Tibial artery (tissue), 4 donors: ENCODE results near the gene ESYT2.

Experiments used
- DNase-seq, 2 donors: peaks; one replicate each; pipeline ENCODE4 v3.0.0-alpha.2; 2019
- H3K27ac ChIP-seq, 2 donors: fragments of 200-600 bp; sonication (generic) in 1 of 2; 1 replicate in 1 of 2; 2 replicates in 1 of 2; pipeline ENCODE4 v1.5.1; 2018 to 2019; ENCODE audit warnings: mild to moderate bottlenecking in 1 of 2
- H3K27me3 ChIP-seq, 2 donors: fragments of 200-600 bp; sonication (generic) in 1 of 2; one replicate each; pipeline versions ENCODE4 v1.5.1 to v1.6.0; 2016 to 2019
- H3K36me3 ChIP-seq, 3 donors: fragments of 200-600 bp; sonication (generic) in 2 of 3; one replicate each; pipeline ENCODE4 v1.5.1; 2016 to 2019; ENCODE audit warnings: mild to moderate bottlenecking in 2 of 3
- H3K4me1 ChIP-seq, 4 donors: fragments of 200-600 bp; sonication (generic) in 2 of 4; 1 replicate in 3 of 4; 2 replicates in 1 of 4; pipeline ENCODE4 v1.5.1; 2016 to 2019
- H3K4me3 ChIP-seq, 2 donors: fragments of 200-600 bp; sonication (generic) in 1 of 2; 1 replicate in 1 of 2; 2 replicates in 1 of 2; pipeline ENCODE4 v1.5.1; 2018 to 2019; ENCODE audit warnings: mild to moderate bottlenecking in 2 of 2
- H3K9me3 ChIP-seq, 3 donors: fragments of 200-600 bp; sonication (generic) in 1 of 3; one replicate each; pipeline ENCODE4 v1.5.1; 2016 to 2019
- intact Hi-C: fragments of 100-400 bp; cut with DNase I; formaldehyde crosslinking; loops from one replicate; pipeline ENCODE4 v1.15.0; 2023; ENCODE audit warnings: low total_unique reads
- TF ChIP-seq, protein P1 (sequence below), 2 experiments: fragments of 200-600 bp in 1 of 2; fragments of 450-650 bp in 1 of 2; IDR thresholded peaks; one replicate each; pipeline ENCODE4 v1.5.1; 2017 to 2019; ENCODE audit warnings: antibody characterized with exemption in 2 of 2, mild to moderate bottlenecking in 1 of 2, moderate library complexity in 1 of 2

The ESYT2 gene

GRCh38 chr7:158808126-158808525 is 21.2 kb downstream of the ESYT2 start:
- peaks cover 0 to 63% (median 34%) of the 10 kb centered on the region in 4 donors for H3K4me1 ChIP-seq
- intact Hi-C loops, result no loop called here
- TF ChIP-seq, protein P1, sequence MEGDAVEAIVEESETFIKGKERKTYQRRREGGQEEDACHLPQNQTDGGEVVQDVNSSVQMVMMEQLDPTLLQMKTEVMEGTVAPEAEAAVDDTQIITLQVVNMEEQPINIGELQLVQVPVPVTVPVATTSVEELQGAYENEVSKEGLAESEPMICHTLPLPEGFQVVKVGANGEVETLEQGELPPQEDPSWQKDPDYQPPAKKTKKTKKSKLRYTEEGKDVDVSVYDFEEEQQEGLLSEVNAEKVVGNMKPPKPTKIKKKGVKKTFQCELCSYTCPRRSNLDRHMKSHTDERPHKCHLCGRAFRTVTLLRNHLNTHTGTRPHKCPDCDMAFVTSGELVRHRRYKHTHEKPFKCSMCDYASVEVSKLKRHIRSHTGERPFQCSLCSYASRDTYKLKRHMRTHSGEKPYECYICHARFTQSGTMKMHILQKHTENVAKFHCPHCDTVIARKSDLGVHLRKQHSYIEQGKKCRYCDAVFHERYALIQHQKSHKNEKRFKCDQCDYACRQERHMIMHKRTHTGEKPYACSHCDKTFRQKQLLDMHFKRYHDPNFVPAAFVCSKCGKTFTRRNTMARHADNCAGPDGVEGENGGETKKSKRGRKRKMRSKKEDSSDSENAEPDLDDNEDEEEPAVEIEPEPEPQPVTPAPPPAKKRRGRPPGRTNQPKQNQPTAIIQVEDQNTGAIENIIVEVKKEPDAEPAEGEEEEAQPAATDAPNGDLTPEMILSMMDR (IDR thresholded peaks at IDR 0.05), result no peak
- no peaks in the 10 kb centered on the region for H3K27me3 ChIP-seq
- no peak for DNase-seq
- H3K27ac ChIP-seq, result peak overlapping the region in 1 of 2 donors; percentile 23
- peaks cover 6 to 12% (median 9%) of the 10 kb centered on the region in 3 donors for H3K36me3 ChIP-seq
- H3K9me3 ChIP-seq, result no peaks in the 10 kb centered on the region
- no peak overlapping the region for H3K4me3 ChIP-seq

GRCh38 chr7:158805937-158806336 is 23.4 kb downstream of the ESYT2 start:
- TF ChIP-seq, protein P1 (IDR thresholded peaks at IDR 0.05), result no peak
- Histone ChIP-seq H3K27me3 (no peaks in the 10 kb centered on the region), H3K4me1 (peaks cover 0 to 63% (median 27%) of the 10 kb centered on the region in 4 donors), H3K4me3 (no peak overlapping the region), H3K9me3 (no peaks in the 10 kb centered on the region), H3K36me3 (peaks cover 6 to 12% (median 9%) of the 10 kb centered on the region in 3 donors), H3K27ac (peak overlapping the region in 1 of 2 donors; percentile 28)
- intact Hi-C loops, result no loop called here
- no peak for DNase-seq

DNA sequence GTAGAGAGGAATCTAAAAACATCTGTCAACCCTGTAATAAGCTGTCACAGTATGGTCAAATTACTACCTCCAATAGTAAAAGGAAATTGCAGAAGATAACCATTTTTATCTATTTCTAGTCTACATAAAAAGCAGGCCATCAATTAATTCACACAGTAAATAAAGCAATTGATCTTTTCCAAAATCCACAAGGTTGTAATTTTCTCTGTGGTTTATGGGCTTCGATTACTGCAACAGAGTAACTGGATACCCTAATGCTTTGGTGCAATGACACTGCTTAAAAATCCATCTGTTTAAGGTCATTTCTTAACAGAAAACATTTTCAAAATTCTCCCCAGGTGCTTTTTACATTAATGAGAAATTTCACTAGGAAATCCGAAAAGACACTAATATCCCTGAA is 23.9 kb downstream of the ESYT2 start:
- peaks cover 0 to 63% (median 26%) of the 10 kb centered on the region in 4 donors for H3K4me1 ChIP-seq
- DNase-seq, result no peak
- H3K27me3 ChIP-seq, result no peaks in the 10 kb centered on the region
- TF ChIP-seq, protein P1 (IDR thresholded peaks at IDR 0.05), result no peak
- intact Hi-C loops, result no loop called here
- no peak overlapping the region for H3K4me3 ChIP-seq
- peaks cover 6 to 12% (median 9%) of the 10 kb centered on the region in 3 donors for H3K36me3 ChIP-seq
- H3K9me3 ChIP-seq, result no peaks in the 10 kb centered on the region
- H3K27ac ChIP-seq, result peak overlapping the region in 1 of 2 donors; percentile 28

DNA sequence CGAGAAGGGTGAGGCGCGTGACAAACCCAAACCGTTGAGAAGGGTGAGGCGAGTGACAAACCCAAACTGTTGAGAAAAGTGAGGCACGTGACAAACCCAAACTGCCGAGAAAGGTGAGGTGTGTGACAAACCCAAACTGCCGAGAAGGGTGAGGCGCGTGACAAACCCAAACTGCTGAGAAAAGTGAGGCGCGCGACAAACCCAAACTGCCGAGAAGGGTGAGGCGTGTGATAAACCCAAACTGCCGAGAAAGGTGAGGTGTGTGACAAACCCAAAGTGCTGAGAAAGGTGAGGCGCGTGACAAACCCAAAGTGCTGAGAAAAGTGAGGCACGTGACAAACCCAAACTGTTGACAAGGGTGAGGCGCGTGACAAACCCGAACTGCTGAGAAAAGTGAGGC is 25.0 kb downstream of the ESYT2 start:
- Histone ChIP-seq H3K9me3 (no peaks in the 10 kb centered on the region), H3K4me1 (peaks cover 0 to 63% (median 22%) of the 10 kb centered on the region in 4 donors), H3K36me3 (peaks cover 6 to 12% (median 9%) of the 10 kb centered on the region in 3 donors), H3K27ac (no peak overlapping the region), H3K27me3 (no peaks in the 10 kb centered on the region), H3K4me3 (no peak overlapping the region)
- TF ChIP-seq, protein P1 (IDR thresholded peaks at IDR 0.05), result no peak
- DNase-seq, result no peak
- intact Hi-C loops, result no loop called here

- Histone ChIP-seq H3K36me3 (peaks cover 6 to 12% (median 9%) of the 10 kb centered on the region in 3 donors), H3K4me3 (no peak overlapping the region), H3K4me1 (peaks cover 0 to 63% (median 23%) of the 10 kb centered on the region in 4 donors), H3K9me3 (no peaks in the 10 kb centered on the region), H3K27me3 (no peaks in the 10 kb centered on the region), H3K27ac (peak overlapping the region in 1 of 2 donors; percentile 63)
- TF ChIP-seq, protein P1 (IDR thresholded peaks at IDR 0.05), result no peak
- intact Hi-C loops, result no loop called here
- DNase-seq, result no peak
Measured at GRCh38 chr7:158803367-158803969, 25.8 kb downstream of the ESYT2 start.
